Hematopoietic multipotent progenitor cell treated with erythropoietin and hydrocortisone succinate and interleukin-3 and kit ligand, for 15 days (in vitro differentiated cells): ENCODE results near the gene ATP5F1B.

ENCODE experiments used
- DNase-seq: peaks from one replicate; pipeline ENCODE4 v3.0.0-alpha.2; 2015; ENCODE audit warnings: low spot score

ATP5F1B gene

DNA sequence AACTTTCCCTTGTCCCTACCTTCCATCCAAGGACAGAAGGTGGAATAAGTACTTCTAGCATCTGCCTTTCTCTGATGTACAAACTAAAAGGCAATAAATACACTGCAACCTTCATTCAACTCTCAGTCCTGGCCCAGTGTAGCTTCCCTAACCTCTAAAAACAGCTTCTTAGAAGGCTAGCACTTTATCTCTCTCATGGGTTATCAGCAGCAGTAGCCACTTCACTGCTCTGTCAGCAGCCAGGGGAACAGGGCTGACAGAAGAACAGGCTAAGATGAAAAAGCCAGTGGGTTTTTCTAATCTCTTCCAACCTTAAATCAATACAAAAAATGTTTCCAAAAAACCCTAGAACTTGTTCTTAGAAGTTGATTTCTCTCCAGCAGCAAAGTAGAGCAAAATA, 28.9 kb downstream of the ATP5F1B start:
- DNase-seq, result no peak

DNA sequence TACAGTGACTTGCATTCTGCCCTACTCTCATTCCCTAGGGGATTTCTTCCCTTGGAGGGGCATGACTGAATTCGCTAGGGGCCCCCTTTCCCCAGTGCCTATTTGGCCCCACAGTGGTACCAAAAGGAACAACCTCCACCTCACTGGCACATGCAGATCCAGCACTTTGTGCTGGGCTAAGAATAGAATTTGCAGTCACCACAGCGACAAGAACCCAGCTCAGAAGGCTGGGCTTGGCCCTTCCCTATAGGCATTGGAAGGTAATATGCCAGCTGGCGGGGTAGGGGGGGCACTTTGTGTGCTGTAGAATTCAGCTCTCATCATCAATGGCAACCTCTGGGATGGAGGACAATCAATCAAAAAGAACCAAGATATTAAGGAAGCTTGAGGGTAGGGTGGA, 29.5 kb downstream of the ATP5F1B start:
- DNase-seq, result no peak

DNA sequence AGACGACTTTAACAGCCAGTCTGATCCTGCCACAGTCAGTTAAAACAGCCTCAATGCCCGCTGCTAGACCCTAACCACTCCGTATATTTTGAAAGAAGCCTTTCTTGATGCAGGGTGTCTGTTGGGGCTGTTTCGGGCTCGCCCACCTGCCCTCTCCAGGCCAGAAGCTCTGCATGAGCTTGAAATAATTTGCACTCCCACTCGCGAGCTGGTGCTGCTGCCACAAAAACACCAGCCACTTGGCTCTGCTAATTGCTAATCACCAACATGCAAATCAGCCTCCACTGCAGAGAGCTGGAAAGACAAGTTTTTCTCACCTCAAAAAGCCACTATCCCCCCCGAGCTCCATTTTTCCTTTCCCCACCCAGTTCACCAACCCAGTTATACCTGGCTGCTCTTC, 31.2 kb downstream of the ATP5F1B start:
- no peak for DNase-seq

DNA sequence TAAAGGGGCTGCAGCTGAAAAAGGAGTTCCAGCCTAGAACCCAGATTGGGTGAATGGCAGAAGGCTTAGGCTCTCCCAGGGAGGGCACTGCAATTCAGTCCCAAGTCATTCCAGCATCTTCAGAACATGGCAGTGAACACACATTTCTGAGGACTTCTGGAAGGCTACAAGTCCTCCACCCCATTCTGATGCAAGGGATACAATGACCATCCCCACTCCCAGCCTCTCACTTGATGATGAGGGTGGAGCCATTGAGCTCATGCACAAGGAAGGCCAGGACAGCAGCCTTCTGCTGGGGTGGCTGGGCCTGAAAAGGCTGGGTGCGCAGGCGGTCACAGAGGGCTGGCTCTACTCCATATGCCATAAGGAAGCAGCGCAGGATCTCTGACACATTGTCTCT, 41.4 kb downstream of the ATP5F1B start:
- no peak for DNase-seq

DNA sequence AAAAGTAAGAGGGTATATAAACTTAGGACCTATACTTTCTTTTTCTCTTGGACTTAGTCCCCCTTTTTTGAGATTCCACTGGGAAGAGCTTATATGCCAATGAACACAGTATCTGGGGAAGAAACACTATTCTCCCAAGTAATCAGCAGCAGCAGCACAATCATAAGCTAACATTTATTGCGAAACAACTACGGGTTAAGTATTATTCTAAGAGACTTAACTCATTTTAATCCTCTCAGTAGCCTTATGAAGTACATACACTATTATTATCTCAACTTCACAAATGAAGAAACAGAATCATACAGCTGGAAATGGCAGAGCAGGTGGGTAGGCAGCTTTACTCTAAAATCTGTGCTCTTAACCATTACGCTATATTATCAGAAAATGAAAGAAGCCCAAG, 43.5 kb downstream of the ATP5F1B start:
- DNase-seq, result no peak

DNA sequence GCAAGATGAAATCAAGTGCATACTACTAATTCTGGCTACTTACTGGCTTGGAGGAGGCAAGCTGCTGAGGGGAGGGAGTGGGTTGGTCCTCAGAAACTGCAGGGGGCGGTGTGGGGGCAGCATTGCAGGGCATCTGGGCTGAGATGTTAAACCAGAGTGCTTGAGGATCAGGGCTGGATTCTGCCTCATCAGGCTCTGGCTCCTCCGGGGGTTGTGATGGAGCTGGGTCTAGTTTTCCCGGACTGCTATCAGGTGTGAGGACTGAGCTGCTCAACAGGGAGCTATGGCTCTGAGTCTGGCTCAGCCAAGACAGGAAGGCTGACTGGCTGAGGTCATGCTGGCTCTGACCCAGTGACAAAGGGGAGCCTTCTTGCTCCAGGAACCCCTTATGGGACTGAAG, 44.3 kb downstream of the ATP5F1B start:
- peak; percentile 45 for DNase-seq

DNA sequence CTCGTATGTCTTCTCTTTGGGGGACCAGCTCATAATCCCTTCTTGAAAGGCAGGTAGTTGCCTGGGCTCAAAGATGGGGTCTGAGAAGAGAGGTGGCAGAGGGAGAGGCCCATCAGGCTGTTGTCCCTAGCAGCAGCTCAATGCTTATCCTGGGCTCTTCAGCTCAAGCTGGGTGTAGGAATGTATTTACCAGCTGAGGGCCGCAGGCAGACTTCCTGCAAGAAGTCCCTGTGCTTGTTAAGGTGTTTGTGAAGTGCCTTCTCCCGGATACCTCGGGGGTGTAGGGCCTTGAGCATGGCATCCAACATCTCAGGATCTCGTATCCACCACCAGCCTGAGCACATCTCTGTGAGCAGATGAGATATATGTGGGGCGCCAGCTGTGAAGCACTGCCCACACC, 45.0 kb downstream of the ATP5F1B start:
- no peak for DNase-seq

DNA sequence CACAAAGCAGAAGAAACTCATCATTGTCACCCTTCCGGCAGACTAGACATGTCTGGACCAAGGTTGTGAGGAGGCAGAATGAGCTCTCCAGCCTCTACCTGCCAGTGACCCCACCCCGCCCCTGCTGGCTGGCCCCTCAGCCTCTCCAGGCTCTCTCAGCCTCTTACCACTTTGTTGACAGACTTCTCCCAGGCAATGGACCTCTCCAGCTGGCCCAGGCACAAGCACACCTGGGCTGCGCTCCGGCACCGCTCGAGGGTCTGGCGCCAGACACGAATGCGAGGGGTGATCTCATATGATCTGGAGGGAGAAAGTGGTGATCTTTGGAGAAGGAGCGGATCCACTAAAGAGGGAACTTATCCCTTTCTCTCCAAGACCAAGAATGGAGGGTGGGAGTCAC, 46.0 kb downstream of the ATP5F1B start:
- no peak for DNase-seq

DNA sequence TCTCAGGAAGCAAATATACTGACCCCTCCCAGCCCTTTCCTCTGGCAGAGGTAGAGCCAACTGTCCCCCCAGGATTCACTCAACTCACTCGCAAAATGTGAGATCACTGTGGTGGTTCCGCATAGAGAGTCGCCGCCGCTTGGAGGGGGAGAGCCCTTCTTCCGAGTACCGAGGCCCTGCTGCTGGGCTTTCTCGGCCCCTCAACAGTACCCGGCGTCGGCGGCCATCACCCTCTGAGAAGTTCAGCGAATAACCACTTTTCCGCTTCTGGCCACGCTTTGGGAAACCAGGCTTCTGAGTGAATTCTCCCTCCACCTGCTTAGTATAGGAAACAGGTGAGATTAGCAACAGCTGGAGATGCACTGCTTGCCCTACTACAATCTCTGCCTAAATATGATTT, 46.7 kb downstream of the ATP5F1B start:
- no peak for DNase-seq

DNA sequence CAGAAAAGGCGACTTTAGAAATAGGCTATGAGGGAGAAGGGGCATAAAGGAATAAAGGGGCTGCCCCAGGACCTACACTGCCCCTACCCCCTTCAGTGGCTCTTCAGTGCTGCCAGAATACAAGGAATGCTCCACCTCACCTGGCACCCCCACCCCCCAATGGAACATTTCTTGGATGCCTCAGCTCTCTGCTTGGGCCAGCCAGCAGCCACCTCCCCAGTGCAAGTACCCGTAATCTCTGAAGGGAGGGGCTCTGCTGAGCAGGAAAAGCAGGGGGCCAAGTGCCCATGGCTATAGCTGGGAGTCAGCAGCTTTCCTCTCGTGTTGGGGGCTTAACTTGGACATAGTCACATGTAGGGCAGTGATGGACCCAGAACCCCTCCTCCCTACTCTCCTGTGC, 49.0 kb downstream of the ATP5F1B start:
- no peak for DNase-seq

DNA sequence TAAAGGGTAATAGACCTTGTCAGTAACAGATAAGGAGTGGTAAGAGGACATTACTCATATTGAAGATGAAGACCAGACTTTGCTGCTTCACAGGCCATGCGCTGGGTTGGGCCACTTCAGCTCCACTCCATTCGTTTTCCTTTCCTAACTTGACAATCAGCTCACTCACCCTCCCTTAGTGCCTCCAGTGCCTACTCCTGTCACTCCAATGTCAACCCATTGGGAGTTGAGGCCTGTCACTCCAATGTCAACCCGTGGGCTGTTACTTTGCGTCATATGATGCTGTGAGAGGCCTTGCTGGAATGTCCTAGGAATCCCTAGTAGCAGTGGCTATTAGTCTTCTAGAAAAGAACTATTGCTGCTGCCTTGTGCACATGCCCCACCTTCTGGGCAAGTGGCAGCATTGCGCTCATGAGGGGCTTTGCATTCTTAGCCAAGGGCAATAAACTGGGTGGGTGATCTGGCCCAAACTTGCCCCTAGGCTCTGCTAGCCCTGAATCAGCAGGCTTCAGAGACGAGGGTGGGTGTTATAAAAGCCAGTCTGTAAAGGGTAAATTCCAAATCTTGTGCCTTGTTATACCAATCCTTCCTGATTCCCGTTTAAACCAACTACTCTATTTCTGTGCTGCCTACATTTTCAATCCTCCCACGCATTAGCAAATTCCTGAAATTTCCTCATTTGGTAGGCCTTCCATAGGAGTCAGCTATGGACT, 51.7 kb downstream of the ATP5F1B start:
- peak; percentile 58 for DNase-seq

DNA sequence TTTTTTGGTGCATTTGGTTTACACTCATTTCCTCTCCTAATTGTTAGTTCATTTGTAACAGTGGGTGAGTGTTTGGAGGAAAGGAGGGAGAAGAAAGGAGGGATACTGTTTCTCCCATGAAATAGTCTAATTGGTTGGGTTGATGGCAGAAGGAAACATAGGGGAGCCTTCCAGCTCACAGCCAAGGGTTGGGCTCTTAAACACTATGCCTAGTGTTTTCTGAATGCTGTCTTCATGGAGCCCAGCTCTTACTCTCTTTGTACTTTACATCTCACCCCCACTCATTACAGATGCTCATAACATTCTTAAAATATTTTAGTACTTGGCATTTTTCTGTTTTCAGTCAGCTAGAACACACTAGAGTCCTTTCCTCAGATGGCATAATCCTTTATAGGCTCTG, 53.8 kb downstream of the ATP5F1B start:
- DNase-seq, result no peak

DNA sequence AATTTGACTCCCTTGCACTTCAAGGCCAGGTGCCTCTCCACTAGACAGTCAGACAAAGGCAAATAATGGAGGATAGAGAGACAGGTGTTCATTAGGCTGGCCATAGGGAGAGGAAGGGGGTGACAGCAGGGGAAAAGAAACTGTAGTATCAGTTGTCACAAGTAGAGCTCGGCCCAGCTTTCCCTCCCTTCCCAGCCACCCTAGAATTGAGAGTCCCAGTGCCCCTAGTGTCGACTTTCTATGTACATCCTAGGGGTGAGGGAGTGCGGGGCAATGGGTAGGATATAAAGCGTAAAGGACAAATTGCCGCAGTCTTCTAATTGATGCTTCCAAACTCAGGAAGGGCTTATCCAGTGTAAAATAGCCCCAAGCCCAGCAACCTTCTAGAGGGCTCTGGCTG, 54.7 kb downstream of the ATP5F1B start:
- DNase-seq, result no peak

DNA sequence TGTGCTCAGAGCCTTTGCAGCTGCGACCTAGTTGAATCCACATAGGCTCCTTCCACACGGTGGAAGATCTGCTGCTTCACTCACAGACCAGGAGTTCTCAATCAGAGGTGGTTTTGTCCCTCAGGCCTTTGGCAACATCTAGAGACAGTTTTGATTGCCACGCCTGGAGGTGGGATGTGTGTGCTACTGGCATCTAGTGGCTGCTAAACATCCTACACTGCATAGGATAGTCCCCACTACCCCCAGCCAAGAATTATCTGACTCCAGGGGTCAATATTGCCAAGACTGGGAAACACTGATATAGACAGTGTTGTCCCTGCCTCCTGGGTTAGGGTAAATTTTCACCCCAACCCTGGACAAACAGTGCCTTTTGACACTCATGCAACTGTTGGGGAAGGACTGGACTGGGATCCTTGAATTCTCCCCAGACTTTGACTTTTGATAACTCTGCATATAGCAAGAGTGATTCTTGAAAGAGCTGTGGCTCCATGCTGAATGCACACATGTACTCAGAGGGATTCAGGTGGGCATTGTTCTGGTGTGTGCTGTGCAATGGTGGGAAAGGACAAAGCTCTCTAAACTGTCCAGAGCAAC, 55.5 kb downstream of the ATP5F1B start:
- DNase-seq, result no peak

DNA sequence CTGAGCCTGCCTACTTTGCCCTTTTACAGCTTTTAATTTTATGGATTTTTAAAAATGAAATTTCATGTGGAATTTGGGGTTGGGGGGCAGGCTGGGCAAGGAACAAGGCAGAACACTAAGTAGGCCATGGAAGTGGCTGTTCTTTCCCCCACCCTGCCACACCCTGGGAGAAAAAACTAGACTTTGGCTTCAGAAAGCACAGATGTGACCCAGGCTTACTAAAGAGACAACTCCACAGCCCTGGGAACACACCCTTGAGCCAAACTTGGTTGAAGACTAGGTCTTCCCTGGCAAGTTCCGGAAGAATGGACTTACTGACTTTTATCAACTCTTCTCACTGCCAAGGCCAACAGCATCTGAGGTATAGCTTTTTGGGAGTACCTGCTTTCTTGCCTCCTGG, 56.0 kb downstream of the ATP5F1B start:
- DNase-seq, result no peak
